HEK293 (cell line): ENCODE results near the gene BCDIN3D.
A peak's percentile ranks its signal among the peaks of the same experiment; 100 is the strongest.

Source experiments
- ATF2 ChIP-seq: fragments of 450-650 bp; formaldehyde crosslinking; IDR thresholded peaks from 2 replicates; pipeline ENCODE4 v1.5.1; 2016; ENCODE audit warnings: missing biosample characterization, missing genetic modification characterization, low read depth
- BCL11A ChIP-seq: fragments of 450-650 bp; formaldehyde crosslinking; IDR thresholded peaks from 2 replicates; pipeline ENCODE4 v1.5.1; 2016; ENCODE audit warnings: low read depth, missing biosample characterization, missing genetic modification characterization
- BCL6B ChIP-seq: fragments of 450-650 bp; formaldehyde crosslinking; IDR thresholded peaks from 2 replicates; pipeline ENCODE4 v1.5.1; 2017; ENCODE audit warnings: missing biosample characterization, missing genetic modification characterization
- FEZF1 ChIP-seq: fragments of 450-650 bp; formaldehyde crosslinking; IDR thresholded peaks from 2 replicates; pipeline ENCODE4 v1.5.1; 2016; ENCODE audit warnings: missing biosample characterization, missing genetic modification characterization
- GFI1B ChIP-seq: fragments of 450-650 bp; formaldehyde crosslinking; IDR thresholded peaks from 2 replicates; pipeline ENCODE4 v1.5.1; 2016; ENCODE audit warnings: missing biosample characterization, missing genetic modification characterization
- GLIS2 ChIP-seq: fragments of 450-650 bp; formaldehyde crosslinking; IDR thresholded peaks from 2 replicates; pipeline ENCODE4 v1.5.1; 2016; ENCODE audit warnings: missing biosample characterization, missing genetic modification characterization
- KLF7 ChIP-seq: fragments of 450-650 bp; formaldehyde crosslinking; IDR thresholded peaks from 2 replicates; pipeline ENCODE4 v1.5.1; 2016; ENCODE audit warnings: missing biosample characterization, missing genetic modification characterization, borderline replicate concordance
- MYNN ChIP-seq: fragments of 450-650 bp; formaldehyde crosslinking; IDR thresholded peaks from 2 replicates; pipeline ENCODE4 v1.5.1; 2016; ENCODE audit warnings: missing biosample characterization, missing genetic modification characterization, borderline replicate concordance
- SP3 ChIP-seq: fragments of 450-650 bp; formaldehyde crosslinking; IDR thresholded peaks from 2 replicates; pipeline ENCODE4 v1.5.1; 2016; ENCODE audit warnings: missing biosample characterization, missing genetic modification characterization
- ZBTB44 ChIP-seq: fragments of 450-650 bp; IDR thresholded peaks from 2 replicates; pipeline ENCODE4 v1.5.1; 2018; ENCODE audit warnings: missing biosample characterization, mild to moderate bottlenecking, missing genetic modification characterization
- ZFP69B ChIP-seq: fragments of 450-650 bp; formaldehyde crosslinking; IDR thresholded peaks from 2 replicates; pipeline ENCODE4 v1.5.1; 2016; ENCODE audit warnings: missing biosample characterization, missing genetic modification characterization
- ZNF140 ChIP-seq: fragments of 450-650 bp; formaldehyde crosslinking; IDR thresholded peaks from 2 replicates; pipeline ENCODE4 v1.5.1; 2016; ENCODE audit warnings: missing biosample characterization, missing genetic modification characterization
- ZNF157 ChIP-seq: fragments of 450-650 bp; formaldehyde crosslinking; IDR thresholded peaks from 2 replicates; pipeline ENCODE4 v1.5.1; 2016; ENCODE audit warnings: missing biosample characterization, missing genetic modification characterization
- ZNF169 ChIP-seq: fragments of 450-650 bp; formaldehyde crosslinking; IDR thresholded peaks from 2 replicates; pipeline ENCODE4 v1.5.1; 2016; ENCODE audit warnings: missing biosample characterization, missing genetic modification characterization
- ZNF184 ChIP-seq: fragments of 450-650 bp; IDR thresholded peaks from 2 replicates; pipeline ENCODE4 v1.5.1; 2018; ENCODE audit warnings: missing biosample characterization, mild to moderate bottlenecking, missing genetic modification characterization
- ZNF2 ChIP-seq: fragments of 450-650 bp; formaldehyde crosslinking; IDR thresholded peaks from 2 replicates; pipeline ENCODE4 v1.5.1; 2016; ENCODE audit warnings: missing biosample characterization, missing genetic modification characterization
- ZNF23 ChIP-seq: fragments of 450-650 bp; formaldehyde crosslinking; IDR thresholded peaks from 2 replicates; pipeline ENCODE4 v1.5.1; 2016; ENCODE audit warnings: missing biosample characterization, missing genetic modification characterization, borderline replicate concordance
- ZNF24 ChIP-seq: fragments of 450-650 bp; formaldehyde crosslinking; IDR thresholded peaks from 2 replicates; pipeline ENCODE4 v1.5.1; 2016; ENCODE audit warnings: missing biosample characterization, missing genetic modification characterization
- ZNF266 ChIP-seq: fragments of 450-650 bp; formaldehyde crosslinking; IDR thresholded peaks from 2 replicates; pipeline ENCODE4 v1.5.1; 2016; ENCODE audit warnings: missing biosample characterization, missing genetic modification characterization, low read depth
- ZNF350 ChIP-seq: fragments of 450-650 bp; formaldehyde crosslinking; IDR thresholded peaks from 2 replicates; pipeline ENCODE4 v1.5.0; 2017; ENCODE audit warnings: missing biosample characterization, mild to moderate bottlenecking, missing genetic modification characterization
- ZNF366 ChIP-seq: fragments of 450-650 bp; formaldehyde crosslinking; conservative IDR thresholded peaks from 2 replicates; pipeline ENCODE4 v1.5.1; 2016; ENCODE audit warnings: missing biosample characterization, missing genetic modification characterization
- ZNF394 ChIP-seq: fragments of 450-650 bp; formaldehyde crosslinking; IDR thresholded peaks from 2 replicates; pipeline ENCODE4 v1.5.1; 2016; ENCODE audit warnings: missing biosample characterization, missing genetic modification characterization, mild to moderate bottlenecking, moderate library complexity, borderline replicate concordance
- ZNF426 ChIP-seq: fragments of 450-650 bp; formaldehyde crosslinking; IDR thresholded peaks from 2 replicates; pipeline ENCODE4 v1.5.1; 2017; ENCODE audit warnings: missing biosample characterization, missing genetic modification characterization, mild to moderate bottlenecking, inconsistent platforms, moderate library complexity
- ZNF433 ChIP-seq: fragments of 450-650 bp; formaldehyde crosslinking; IDR thresholded peaks from 2 replicates; pipeline ENCODE4 v1.5.1; 2016; ENCODE audit warnings: missing biosample characterization, missing genetic modification characterization, low read depth
- ZNF488 ChIP-seq: fragments of 450-650 bp; formaldehyde crosslinking; IDR thresholded peaks from 2 replicates; pipeline ENCODE4 v1.5.1; 2016; ENCODE audit warnings: missing biosample characterization, missing genetic modification characterization
- ZNF548 ChIP-seq: fragments of 450-650 bp; formaldehyde crosslinking; IDR thresholded peaks from 2 replicates; pipeline ENCODE4 v1.5.1; 2016; ENCODE audit warnings: missing biosample characterization, missing genetic modification characterization
- ZNF571 ChIP-seq: fragments of 450-650 bp; formaldehyde crosslinking; IDR thresholded peaks from 2 replicates; pipeline ENCODE4 v1.5.0; 2017; ENCODE audit warnings: missing biosample characterization, missing genetic modification characterization
- ZNF596 ChIP-seq: fragments of 450-650 bp; IDR thresholded peaks from 2 replicates; pipeline ENCODE4 v1.5.0; 2018; ENCODE audit warnings: missing biosample characterization, mild to moderate bottlenecking, missing genetic modification characterization, moderate library complexity
- ZNF639 ChIP-seq: fragments of 450-650 bp; formaldehyde crosslinking; IDR thresholded peaks from 2 replicates; pipeline ENCODE4 v1.5.1; 2016; ENCODE audit warnings: missing biosample characterization, missing genetic modification characterization
- ZNF707 ChIP-seq: fragments of 450-650 bp; formaldehyde crosslinking; IDR thresholded peaks from 2 replicates; pipeline ENCODE4 v1.5.1; 2016; ENCODE audit warnings: missing biosample characterization, missing genetic modification characterization
- ZNF837 ChIP-seq: fragments of 450-650 bp; formaldehyde crosslinking; IDR thresholded peaks from 2 replicates; pipeline ENCODE4 v1.5.1; 2016; ENCODE audit warnings: missing biosample characterization, missing genetic modification characterization
- ZSCAN23 ChIP-seq: fragments of 450-650 bp; formaldehyde crosslinking; IDR thresholded peaks from 2 replicates; pipeline ENCODE4 v1.5.1; 2016; ENCODE audit warnings: missing biosample characterization, missing genetic modification characterization
- ZSCAN5A ChIP-seq: fragments of 450-650 bp; formaldehyde crosslinking; IDR thresholded peaks from 2 replicates; pipeline ENCODE4 v1.5.1; 2016; ENCODE audit warnings: missing biosample characterization, missing genetic modification characterization

The BCDIN3D gene

GRCh38 chr12:49828133-49829091 lies 14.5 kb downstream of the BCDIN3D start, which contains the start of gene NCKAP5L (continued):
- no peak for TF ChIP-seq ZSCAN5A (tag by site-specific recombination)
- TF ChIP-seq GFI1B (tag by site-specific recombination) = no peak
- no peak for TF ChIP-seq ZNF140
- no peak for TF ChIP-seq ZBTB44
- TF ChIP-seq ZSCAN23 (tag by site-specific recombination) = no peak
- no peak for TF ChIP-seq ZNF394 (tag by site-specific recombination)
- TF ChIP-seq MYNN (tag by site-specific recombination) = no peak
- no peak for TF ChIP-seq FEZF1 (tag by site-specific recombination)
- TF ChIP-seq ZFP69B (tag by site-specific recombination) = peak; percentile 90
- TF ChIP-seq ZNF426 (tag by site-specific recombination) = no peak
- no peak for TF ChIP-seq ZNF571
- no peak for TF ChIP-seq ZNF266 (tag by site-specific recombination)
- no peak for TF ChIP-seq ZNF837
- peak; percentile 49; the same call in 1 of the 2 replicates for TF ChIP-seq ZNF639
- TF ChIP-seq ZNF548 (tag by site-specific recombination) = no peak
- TF ChIP-seq SP3 = peak; percentile 89
- no peak for TF ChIP-seq KLF7 (tag by site-specific recombination)
- TF ChIP-seq ZNF596 (tag by site-specific recombination) = no peak
- TF ChIP-seq ZNF433 (tag by site-specific recombination) = no peak
- no peak for TF ChIP-seq ZNF169 (tag by site-specific recombination)
- TF ChIP-seq ZNF366 (tag by site-specific recombination) = no peak
- peak; percentile 68 for TF ChIP-seq GLIS2
- TF ChIP-seq ZNF23 = no peak
- no peak for TF ChIP-seq ZNF707 (tag by site-specific recombination)
- no peak for TF ChIP-seq BCL11A (tag by site-specific recombination)
- TF ChIP-seq ATF2 = no peak
- 0 out of 2 replicates have a peak, but pooled peaks have one; percentile 47 for TF ChIP-seq ZNF24 (tag by site-specific recombination)
- TF ChIP-seq ZNF184 (tag by site-specific recombination) = no peak
- no peak for TF ChIP-seq ZNF157 (tag by site-specific recombination)
- no peak for TF ChIP-seq ZNF350 (tag by site-specific recombination)
- TF ChIP-seq BCL6B (tag by site-specific recombination) = no peak
- peak; percentile 40; the same call in 1 of the 2 replicates for TF ChIP-seq ZNF2 (tag by site-specific recombination)
- no peak for TF ChIP-seq ZNF488
